ENCODE results near the gene NEDD1.

- TF ChIP-seq CTCF (IDR thresholded peaks at IDR 0.05) = no peak
- TF ChIP-seq POLR2A (IDR thresholded peaks at IDR 0.05; ENCODE audit: low read length) = no peak
- no peak for TF ChIP-seq REST (IDR thresholded peaks at IDR 0.05)
- no peak for TF ChIP-seq EP300 (IDR thresholded peaks at IDR 0.05)
- no peak for TF ChIP-seq RFX5 (IDR thresholded peaks at IDR 0.05)
- no peak for TF ChIP-seq SMC3 (IDR thresholded peaks at IDR 0.05)
- TF ChIP-seq BHLHE40 (IDR thresholded peaks at IDR 0.05; ENCODE audit: low read depth, low read length) = no peak
- TF ChIP-seq TFCP2L1 (CRISPR knock-in tag; IDR thresholded peaks at IDR 0.05) = no peak
- no peak for TF ChIP-seq FOSL2 (IDR thresholded peaks at IDR 0.05)
- TF ChIP-seq FOSL2 (CRISPR knock-in tag; IDR thresholded peaks at IDR 0.05) = no peak
- no peak for TF ChIP-seq RAD21 (conservative IDR thresholded peaks at IDR 0.05 in 1 of 2, IDR thresholded peaks at IDR 0.05 in 1 of 2)
- no peak for TF ChIP-seq NPAS2 (CRISPR knock-in tag; IDR thresholded peaks at IDR 0.05; ENCODE audit: borderline replicate concordance)
- no peak for TF ChIP-seq HEYL (CRISPR knock-in tag; IDR thresholded peaks at IDR 0.05)
Observed at GRCh38 chr12:96864335-96864734, 42.7 kb upstream of the NEDD1 start.
